Measurements from ENCODE around the gene PPP1R36. TPM values are rescaled to one million over a fixed set of nuclear protein-coding genes. Genes with fewer than 3 reads are reported as not detected.

PPP1R36 gene
- total and polyA plus RNA-seq, 2 of the 13 experiments (the other 11 are each of a cell fraction or from before 2014, with no cell fraction given): 0.11 to 0.17 TPM

DNA sequence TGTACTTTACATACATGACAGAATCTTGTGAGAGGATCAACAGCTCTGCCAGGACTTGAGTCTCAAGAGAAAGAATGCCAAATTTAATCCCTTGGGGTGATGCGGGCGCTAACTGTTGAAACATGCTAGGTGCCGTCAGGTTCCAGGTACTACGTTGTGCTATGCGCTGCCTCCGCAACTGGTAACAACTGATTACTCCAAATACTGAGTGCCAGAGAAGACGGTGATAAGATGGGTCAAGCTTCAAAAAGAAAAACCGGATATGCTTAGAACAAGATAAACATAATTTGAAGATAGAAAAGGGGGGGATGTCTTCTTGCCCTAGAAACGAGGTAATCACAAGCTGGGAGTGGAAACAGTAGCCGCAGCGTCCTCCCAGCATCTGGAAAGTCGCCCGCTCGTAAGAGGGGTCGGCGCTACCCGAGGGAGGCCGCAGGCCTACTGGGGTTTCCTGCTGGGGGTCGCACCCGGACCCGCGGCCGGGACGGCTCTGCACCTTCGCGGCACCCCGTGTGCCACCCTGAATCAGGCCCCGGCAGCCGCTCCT lies 46.8 kb upstream of the PPP1R36 start (continued):
- TF ChIP-seq ZNF33A (CRISPR knock-in tag; IDR thresholded peaks at IDR 0.05; ENCODE audit: borderline replicate concordance) (peak; percentile 83; the same call in 1 of the 2 replicates), ZNF546 (CRISPR knock-in tag; conservative IDR thresholded peaks at IDR 0.05) (no peak), ZNF33B (CRISPR knock-in tag; IDR thresholded peaks at IDR 0.05) (no peak), ZNF724P (CRISPR knock-in tag; IDR thresholded peaks at IDR 0.05; ENCODE audit: borderline replicate concordance) (no peak), ZNF564 (CRISPR knock-in tag; IDR thresholded peaks at IDR 0.05) (no peak), ZNF234 (CRISPR knock-in tag; conservative IDR thresholded peaks at IDR 0.05) (no peak), KDM5A (IDR thresholded peaks at IDR 0.05; ENCODE audit: borderline replicate concordance, low read length) (peak; percentile 29; the same call in 1 of the 2 replicates), MYNN (CRISPR knock-in tag; IDR thresholded peaks at IDR 0.05; ENCODE audit: low read depth) (no peak), HDAC2 (CRISPR knock-in tag; IDR thresholded peaks at IDR 0.05) (no peak), NFE2 (CRISPR knock-in tag; IDR thresholded peaks at IDR 0.05) (no peak), ZNF644 (CRISPR knock-in tag; IDR thresholded peaks at IDR 0.05; ENCODE audit: low read depth) (no peak), GZF1 (CRISPR knock-in tag; IDR thresholded peaks at IDR 0.05) (no peak), ZNF790 (CRISPR knock-in tag; IDR thresholded peaks at IDR 0.05; ENCODE audit: borderline replicate concordance) (peak; percentile 19; the same call in 1 of the 2 replicates), HOXD1 (CRISPR knock-in tag; IDR thresholded peaks at IDR 0.05) (no peak), TRIM24 (CRISPR knock-in tag; IDR thresholded peaks at IDR 0.05) (no peak), SETDB1 (CRISPR knock-in tag; IDR thresholded peaks at IDR 0.05; ENCODE audit: borderline replicate concordance) (no peak), CBFB (CRISPR knock-in tag; IDR thresholded peaks at IDR 0.05) (no peak), ZNF331 (CRISPR knock-in tag; IDR thresholded peaks at IDR 0.05) (no peak), NRL (CRISPR knock-in tag; IDR thresholded peaks at IDR 0.05; ENCODE audit: borderline replicate concordance) (no peak), ZNF180 (CRISPR knock-in tag; IDR thresholded peaks at IDR 0.05; ENCODE audit: borderline replicate concordance, low read depth) (no peak), ZNF674 (CRISPR knock-in tag; IDR thresholded peaks at IDR 0.05; ENCODE audit: low read depth) (no peak), ELF3 (CRISPR knock-in tag; IDR thresholded peaks at IDR 0.05) (no peak), ZNF468 (CRISPR knock-in tag; IDR thresholded peaks at IDR 0.05) (no peak), ZNF446 (CRISPR knock-in tag; IDR thresholded peaks at IDR 0.05) (no peak)
- TF ChIP-seq, protein P1, sequence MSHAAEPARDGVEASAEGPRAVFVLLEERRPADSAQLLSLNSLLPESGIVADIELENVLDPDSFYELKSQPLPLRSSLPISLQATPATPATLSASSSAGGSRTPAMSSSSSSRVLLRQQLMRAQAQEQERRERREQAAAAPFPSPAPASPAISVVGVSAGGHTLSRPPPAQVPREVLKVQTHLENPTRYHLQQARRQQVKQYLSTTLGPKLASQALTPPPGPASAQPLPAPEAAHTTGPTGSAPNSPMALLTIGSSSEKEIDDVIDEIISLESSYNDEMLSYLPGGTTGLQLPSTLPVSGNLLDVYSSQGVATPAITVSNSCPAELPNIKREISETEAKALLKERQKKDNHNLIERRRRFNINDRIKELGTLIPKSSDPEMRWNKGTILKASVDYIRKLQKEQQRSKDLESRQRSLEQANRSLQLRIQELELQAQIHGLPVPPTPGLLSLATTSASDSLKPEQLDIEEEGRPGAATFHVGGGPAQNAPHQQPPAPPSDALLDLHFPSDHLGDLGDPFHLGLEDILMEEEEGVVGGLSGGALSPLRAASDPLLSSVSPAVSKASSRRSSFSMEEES (CRISPR knock-in tag; IDR thresholded peaks at IDR 0.05): no peak
- TF ChIP-seq, protein P2, sequence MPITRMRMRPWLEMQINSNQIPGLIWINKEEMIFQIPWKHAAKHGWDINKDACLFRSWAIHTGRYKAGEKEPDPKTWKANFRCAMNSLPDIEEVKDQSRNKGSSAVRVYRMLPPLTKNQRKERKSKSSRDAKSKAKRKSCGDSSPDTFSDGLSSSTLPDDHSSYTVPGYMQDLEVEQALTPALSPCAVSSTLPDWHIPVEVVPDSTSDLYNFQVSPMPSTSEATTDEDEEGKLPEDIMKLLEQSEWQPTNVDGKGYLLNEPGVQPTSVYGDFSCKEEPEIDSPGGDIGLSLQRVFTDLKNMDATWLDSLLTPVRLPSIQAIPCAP (CRISPR knock-in tag; IDR thresholded peaks at IDR 0.05; ENCODE audit: low read depth): no peak
- TF ChIP-seq, protein P3, sequence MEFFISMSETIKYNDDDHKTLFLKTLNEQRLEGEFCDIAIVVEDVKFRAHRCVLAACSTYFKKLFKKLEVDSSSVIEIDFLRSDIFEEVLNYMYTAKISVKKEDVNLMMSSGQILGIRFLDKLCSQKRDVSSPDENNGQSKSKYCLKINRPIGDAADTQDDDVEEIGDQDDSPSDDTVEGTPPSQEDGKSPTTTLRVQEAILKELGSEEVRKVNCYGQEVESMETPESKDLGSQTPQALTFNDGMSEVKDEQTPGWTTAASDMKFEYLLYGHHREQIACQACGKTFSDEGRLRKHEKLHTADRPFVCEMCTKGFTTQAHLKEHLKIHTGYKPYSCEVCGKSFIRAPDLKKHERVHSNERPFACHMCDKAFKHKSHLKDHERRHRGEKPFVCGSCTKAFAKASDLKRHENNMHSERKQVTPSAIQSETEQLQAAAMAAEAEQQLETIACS (CRISPR knock-in tag; IDR thresholded peaks at IDR 0.05): no peak

Measured in HepG2 (cell line).